B cell (primary cell): Measurements from ENCODE around the gene NSFL1C. TPM values are rescaled to one million over a fixed set of nuclear protein-coding genes. Genes with fewer than 3 reads are reported as not detected.

Source experiments
- ATAC-seq: fragments of 200-7000 bp; cut with Tn5 transposase; one replicate; pipeline ENCODE4 v1.10.0; 2021; ENCODE audit warnings: low read depth, mild to moderate bottlenecking, moderate number of reproducible peaks, moderate library complexity
- CTCF ChIA-PET: fragments of 350-600 bp; sonication (Branson Sonifier 250); formaldehyde crosslinking; loops from one replicate; lab custom pipeline; 2021; ENCODE audit warnings: antibody characterized with exemption, inconsistent platforms; lab: Charles Lee
- POLR2A ChIA-PET: fragments of 350-600 bp; sonication (Branson Sonifier 250); formaldehyde crosslinking; loops from one replicate; lab custom pipeline; 2021; ENCODE audit warnings: antibody characterized with exemption; lab: Charles Lee
- DNase-seq: peaks from one replicate; pipeline ENCODE4 v3.0.0; 2013
- H2AFZ ChIP-seq: 2 replicates; pipeline ENCODE4 v1.6.1; 2012; ENCODE audit warnings: mild to moderate bottlenecking, low read depth, low read length; ENCODE audit not compliant: insufficient read depth, poor library complexity, severe bottlenecking
- H3K27ac ChIP-seq, 2 donors: 1 replicate in 1 of 2; 2 replicates in 1 of 2; pipeline ENCODE4 v1.5.1; 2012 to 2013; ENCODE audit warnings: low read length in 2 of 2, mild to moderate bottlenecking in 2 of 2, moderate library complexity in 1 of 2
- H3K27me3 ChIP-seq, 4 experiments: fragments of 200-600 bp in 1 of 4; sonication (generic) in 1 of 4; replicated peaks in 1 of 4; 1 replicate in 2 of 4; 2 replicates in 2 of 4; pipeline versions ENCODE4 v1.6.1 to v1.7.0; 2013 to 2016; ENCODE audit warnings: low read length in 3 of 4, mild to moderate bottlenecking in 2 of 4, mixed read lengths in 1 of 4, moderate library complexity in 1 of 4; ENCODE audit not compliant: insufficient read depth in 4 of 4, control insufficient read depth in 3 of 4; ENCODE audit errors: control extremely low read depth in 1 of 4
- H3K36me3 ChIP-seq, 2 experiments: replicated peaks in 1 of 2; 1 replicate in 1 of 2; 2 replicates in 1 of 2; pipeline versions ENCODE4 v1.6.1 to v1.7.1; 2013; ENCODE audit warnings: low read length in 1 of 2; ENCODE audit not compliant: insufficient read depth in 2 of 2, control insufficient read depth in 1 of 2; ENCODE audit errors: control extremely low read depth in 1 of 2, extremely low read depth in 1 of 2
- H3K4me1 ChIP-seq, 2 donors: fragments of 200-600 bp in 1 of 2; sonication (generic) in 1 of 2; 1 replicate in 1 of 2; 2 replicates in 1 of 2; pipeline versions ENCODE4 v1.5.1 to v1.6.1; 2013 to 2017; ENCODE audit warnings: low read length in 2 of 2; ENCODE audit not compliant: control insufficient read depth in 2 of 2, insufficient read depth in 2 of 2
- H3K4me2 ChIP-seq: replicated peaks from 2 replicates; pipeline ENCODE3; 2012; ENCODE audit warnings: mild to moderate bottlenecking, low read depth, low read length; ENCODE audit not compliant: poor library complexity, severe bottlenecking
- H3K4me3 ChIP-seq, 5 experiments: fragments of 200-600 bp in 1 of 5; sonication (generic) in 1 of 5; 1 replicate in 3 of 5; 2 replicates in 2 of 5; pipeline versions ENCODE4 v1.5.1 to v1.7.0; 2011 to 2016; ENCODE audit warnings: low read length in 4 of 5, mild to moderate bottlenecking in 4 of 5, low read depth in 2 of 5, control low read depth in 1 of 5, moderate library complexity in 1 of 5; ENCODE audit not compliant: insufficient read depth in 1 of 5; ENCODE audit errors: control extremely low read depth in 1 of 5, extremely low read depth in 1 of 5
- H3K79me2 ChIP-seq: fragments of 200-600 bp; sonication (generic); one replicate; pipeline ENCODE4 v1.6.0; 2016; ENCODE audit warnings: low read length; ENCODE audit not compliant: control insufficient read depth, insufficient read depth
- H3K9ac ChIP-seq: fragments of 200-600 bp; sonication (generic); 2 replicates; pipeline ENCODE4 v1.6.1; 2017; ENCODE audit warnings: mild to moderate bottlenecking, low read length, moderate library complexity
- H3K9me3 ChIP-seq, 3 donors: one replicate each; pipeline versions ENCODE4 v1.6.1 to v1.7.1; 2013; ENCODE audit warnings: low read length in 2 of 3; ENCODE audit not compliant: control insufficient read depth in 2 of 3, insufficient read depth in 1 of 3; ENCODE audit errors: control extremely low read depth in 1 of 3
- H4K20me1 ChIP-seq: 2 replicates; pipeline ENCODE4 v1.6.0; 2012; ENCODE audit warnings: mild to moderate bottlenecking, low read length; ENCODE audit not compliant: insufficient read depth, control insufficient read depth, poor library complexity, severe bottlenecking
- H3K27ac Mint-ChIP-seq: one replicate; pipeline ENCODE4 v1.8.0; 2021; ENCODE audit warnings: mixed read lengths
- H3K27me3 Mint-ChIP-seq: one replicate; pipeline ENCODE4 v1.8.0; 2021; ENCODE audit warnings: mixed read lengths
- H3K4me1 Mint-ChIP-seq: one replicate; pipeline ENCODE4 v1.8.0; 2021; ENCODE audit warnings: mixed read lengths
- H3K4me3 Mint-ChIP-seq: one replicate; pipeline ENCODE4 v1.8.0; 2021; ENCODE audit warnings: mixed read lengths
- H3K9me3 Mint-ChIP-seq: one replicate; pipeline ENCODE4 v1.8.0; 2022; ENCODE audit warnings: mixed read lengths; ENCODE audit not compliant: insufficient read depth
- EZH2 ChIP-seq: IDR thresholded peaks from 2 replicates; pipeline ENCODE4 v1.6.1; 2012; ENCODE audit warnings: borderline replicate concordance, low read depth, mild to moderate bottlenecking, moderate library complexity, low read length; ENCODE audit not compliant: insufficient read depth, poor library complexity, severe bottlenecking
- WGBS: methylation state at CpG from one replicate; pipeline ENCODE4 v1.1.5; 2013; ENCODE audit warnings: missing lambda C conversion rate; ENCODE audit not compliant: insufficient coverage; 5-methylcytosine and 5-hydroxymethylcytosine counted together
- intact Hi-C: fragments of 100-400 bp; cut with micrococcal nuclease; formaldehyde crosslinking; loops from one replicate; pipeline ENCODE4 v1.10.0; 2022
- polyA plus RNA-seq: library from polyadenylated mRNA; depleted of rRNA; stranded (reverse); fragments of >200 nt; gene quantifications from 2 replicates; pipeline ENCODE4 v1.2.3, GENCODE V29; 2012
- total RNA-seq, 2 donors: library from RNA; stranded (reverse); fragments of 120-200 nt in 1 of 2; gene quantifications; 1 replicate in 1 of 2; 2 replicates in 1 of 2; pipeline versions ENCODE4 v1.2.3 to v1.2.4, GENCODE V29; 2013 to 2022
- TF ChIP-seq, protein P1 (sequence below): fragments of 200-600 bp; IDR thresholded peaks from one replicate; pipeline ENCODE4 v1.8.0; 2022; ENCODE audit warnings: antibody characterized with exemption, mild to moderate bottlenecking

The NSFL1C gene
- total and polyA plus RNA-seq, 2 donors (not counting 1 experiment from before 2014, with no cell fraction given), result 24.1 to 80.3 TPM

DNA sequence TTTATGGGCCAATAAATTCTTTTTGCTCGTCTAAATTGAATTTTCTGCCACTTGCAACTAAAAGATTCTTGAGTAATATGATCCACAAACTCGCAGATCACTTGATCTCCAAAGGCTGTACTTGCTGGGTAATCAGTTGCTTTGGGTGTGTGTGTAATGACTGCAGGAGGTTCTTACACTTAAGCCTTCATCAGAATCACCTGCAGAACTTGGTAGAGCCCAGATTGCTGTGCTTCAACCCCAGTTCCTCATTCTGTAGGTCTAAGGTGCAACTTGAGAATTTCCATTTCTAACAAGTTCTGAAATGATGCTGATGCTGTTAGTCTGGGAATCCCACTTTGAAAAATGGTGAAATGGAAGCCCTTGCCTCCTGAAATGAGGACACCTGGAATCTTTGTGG lies 60.8 kb downstream of the NSFL1C start:
- no CpG with 5 or more reads among the region's 2 CpGs for WGBS
- peaks cover 30% of the 10 kb centered on the region for H3K27me3 Mint-ChIP-seq
- H3K4me3 Mint-ChIP-seq, result no peak overlapping the region
- no peak for TF ChIP-seq EZH2
- TF ChIP-seq, protein P1, sequence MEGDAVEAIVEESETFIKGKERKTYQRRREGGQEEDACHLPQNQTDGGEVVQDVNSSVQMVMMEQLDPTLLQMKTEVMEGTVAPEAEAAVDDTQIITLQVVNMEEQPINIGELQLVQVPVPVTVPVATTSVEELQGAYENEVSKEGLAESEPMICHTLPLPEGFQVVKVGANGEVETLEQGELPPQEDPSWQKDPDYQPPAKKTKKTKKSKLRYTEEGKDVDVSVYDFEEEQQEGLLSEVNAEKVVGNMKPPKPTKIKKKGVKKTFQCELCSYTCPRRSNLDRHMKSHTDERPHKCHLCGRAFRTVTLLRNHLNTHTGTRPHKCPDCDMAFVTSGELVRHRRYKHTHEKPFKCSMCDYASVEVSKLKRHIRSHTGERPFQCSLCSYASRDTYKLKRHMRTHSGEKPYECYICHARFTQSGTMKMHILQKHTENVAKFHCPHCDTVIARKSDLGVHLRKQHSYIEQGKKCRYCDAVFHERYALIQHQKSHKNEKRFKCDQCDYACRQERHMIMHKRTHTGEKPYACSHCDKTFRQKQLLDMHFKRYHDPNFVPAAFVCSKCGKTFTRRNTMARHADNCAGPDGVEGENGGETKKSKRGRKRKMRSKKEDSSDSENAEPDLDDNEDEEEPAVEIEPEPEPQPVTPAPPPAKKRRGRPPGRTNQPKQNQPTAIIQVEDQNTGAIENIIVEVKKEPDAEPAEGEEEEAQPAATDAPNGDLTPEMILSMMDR, result no peak
- Histone ChIP-seq H3K27me3 (peaks cover 0 to 11% (median 0%) of the 10 kb centered on the region in 4 experiments), H3K9ac (no peak overlapping the region), H3K79me2 (no peaks in the 10 kb centered on the region), H3K36me3 (no peaks in the 10 kb centered on the region), H3K4me3 (no peak overlapping the region), H3K9me3 (no peaks in the 10 kb centered on the region), H2AFZ (no peak overlapping the region), H3K4me2 (no peak overlapping the region), H3K4me1 (no peaks in the 10 kb centered on the region), H4K20me1 (no peaks in the 10 kb centered on the region), H3K27ac (no peak overlapping the region)
- H3K9me3 Mint-ChIP-seq, result no peaks in the 10 kb centered on the region
- ATAC-seq (no peak), DNase-seq (no peak)
- ChIA-PET POLR2A (no interaction called here), CTCF (interaction anchor here (1.0 to 1.3 kb wide), 2 partner anchors 8 to 98 kb away, joined by 3 read pairs; no protein-coding TSS in a partner anchor)
- no peak overlapping the region for H3K27ac Mint-ChIP-seq
- H3K4me1 Mint-ChIP-seq, result no peaks in the 10 kb centered on the region
- intact Hi-C loops, result no loop called here

GRCh38 chr20:1403624-1404023 lies 63.0 kb downstream of the NSFL1C start:
- Histone ChIP-seq H3K27ac (no peak overlapping the region), H3K79me2 (no peaks in the 10 kb centered on the region), H4K20me1 (no peaks in the 10 kb centered on the region), H3K36me3 (no peaks in the 10 kb centered on the region), H2AFZ (no peak overlapping the region), H3K9me3 (no peaks in the 10 kb centered on the region), H3K4me1 (peaks cover 3 to 4% of the 10 kb centered on the region in 2 donors), H3K27me3 (no peaks in the 10 kb centered on the region), H3K4me3 (no peak overlapping the region), H3K4me2 (no peak overlapping the region), H3K9ac (no peak overlapping the region)
- DNase-seq (no peak), ATAC-seq (no peak)
- POLR2A ChIA-PET, result no interaction called here
- Mint-ChIP-seq H3K4me1 (peaks cover 5% of the 10 kb centered on the region), H3K4me3 (no peak overlapping the region), H3K27me3 (peaks cover 32% of the 10 kb centered on the region), H3K27ac (no peak overlapping the region), H3K9me3 (no peaks in the 10 kb centered on the region)
- CTCF ChIA-PET, result interaction anchor here (1.1 to 8.2 kb wide), 3 partner anchors 8 to 100 kb away, joined by 3 to 66 read pairs (median 3); no protein-coding TSS in a partner anchor
- no CpG with 5 or more reads among the region's 1 CpG for WGBS
- TF ChIP-seq, protein P1, result no peak
- TF ChIP-seq EZH2, result no peak
- intact Hi-C loops, result no loop called here
